ENCODE results near the gene CYP2F1.
"Not testable (repeated sequence)": the region's sequence is repeated elsewhere in the genome, so short reads cannot be mapped to it uniquely, and the experiment has no call there.

DNA sequence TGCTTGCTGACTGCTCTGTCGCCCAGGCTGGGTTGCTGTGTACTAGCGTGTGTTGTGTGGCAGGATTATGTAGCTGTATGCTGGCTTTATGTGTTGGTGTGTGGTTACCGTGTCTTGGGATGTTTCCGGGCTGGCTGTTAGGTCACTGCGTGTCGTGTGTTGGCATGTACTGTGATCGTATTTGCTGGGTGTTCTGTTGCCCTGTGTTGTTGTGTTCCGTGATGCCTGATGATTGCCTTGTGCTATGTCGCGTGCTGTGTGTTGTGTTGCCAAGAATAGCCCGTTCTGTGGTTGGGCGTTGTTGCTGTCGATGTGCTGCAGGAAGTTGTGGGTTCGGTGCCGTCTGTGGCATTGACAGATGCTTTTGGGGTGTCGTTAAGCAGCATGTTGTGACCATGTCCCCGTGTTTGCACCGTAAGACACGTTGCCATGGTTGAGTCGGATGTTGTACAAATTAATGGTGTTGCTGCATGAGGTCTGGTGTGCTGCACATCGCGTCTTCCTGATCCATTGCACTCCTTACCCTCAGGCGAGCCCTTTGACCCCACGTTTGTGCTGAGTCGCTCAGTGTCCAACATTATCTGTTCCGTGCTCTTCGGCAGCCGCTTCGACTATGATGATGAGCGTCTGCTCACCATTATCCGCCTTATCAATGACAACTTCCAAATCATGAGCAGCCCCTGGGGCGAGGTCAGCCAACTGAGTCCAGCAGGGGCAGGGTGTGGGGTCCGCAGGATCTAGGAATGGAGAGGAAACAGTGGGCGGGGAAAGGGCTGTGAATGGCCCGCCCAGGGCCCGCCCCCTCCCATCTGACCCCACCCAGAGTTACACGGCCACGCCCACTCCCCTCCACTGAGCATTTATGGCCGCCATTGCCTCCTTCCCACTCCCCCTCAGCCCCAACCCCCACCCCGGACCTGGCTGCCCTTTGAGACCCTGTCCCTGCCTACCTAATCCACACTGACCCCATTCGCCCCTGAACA is 7.0 kb downstream of the CYP2F1 start:
- TF ChIP-seq, protein P1, sequence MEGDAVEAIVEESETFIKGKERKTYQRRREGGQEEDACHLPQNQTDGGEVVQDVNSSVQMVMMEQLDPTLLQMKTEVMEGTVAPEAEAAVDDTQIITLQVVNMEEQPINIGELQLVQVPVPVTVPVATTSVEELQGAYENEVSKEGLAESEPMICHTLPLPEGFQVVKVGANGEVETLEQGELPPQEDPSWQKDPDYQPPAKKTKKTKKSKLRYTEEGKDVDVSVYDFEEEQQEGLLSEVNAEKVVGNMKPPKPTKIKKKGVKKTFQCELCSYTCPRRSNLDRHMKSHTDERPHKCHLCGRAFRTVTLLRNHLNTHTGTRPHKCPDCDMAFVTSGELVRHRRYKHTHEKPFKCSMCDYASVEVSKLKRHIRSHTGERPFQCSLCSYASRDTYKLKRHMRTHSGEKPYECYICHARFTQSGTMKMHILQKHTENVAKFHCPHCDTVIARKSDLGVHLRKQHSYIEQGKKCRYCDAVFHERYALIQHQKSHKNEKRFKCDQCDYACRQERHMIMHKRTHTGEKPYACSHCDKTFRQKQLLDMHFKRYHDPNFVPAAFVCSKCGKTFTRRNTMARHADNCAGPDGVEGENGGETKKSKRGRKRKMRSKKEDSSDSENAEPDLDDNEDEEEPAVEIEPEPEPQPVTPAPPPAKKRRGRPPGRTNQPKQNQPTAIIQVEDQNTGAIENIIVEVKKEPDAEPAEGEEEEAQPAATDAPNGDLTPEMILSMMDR (conservative IDR thresholded peaks at IDR 0.05): not testable (repeated sequence)
- not testable (repeated sequence) for TF ChIP-seq ZFX (IDR thresholded peaks at IDR 0.05)
